Measurements from ENCODE around the gene COL6A2. TPM values are rescaled to one million over a fixed set of nuclear protein-coding genes. Genes with fewer than 3 reads are reported as not detected.

Gene COL6A2
- total RNA-seq, 1 experiment from 2014 or later, result 87.0 TPM

DNA sequence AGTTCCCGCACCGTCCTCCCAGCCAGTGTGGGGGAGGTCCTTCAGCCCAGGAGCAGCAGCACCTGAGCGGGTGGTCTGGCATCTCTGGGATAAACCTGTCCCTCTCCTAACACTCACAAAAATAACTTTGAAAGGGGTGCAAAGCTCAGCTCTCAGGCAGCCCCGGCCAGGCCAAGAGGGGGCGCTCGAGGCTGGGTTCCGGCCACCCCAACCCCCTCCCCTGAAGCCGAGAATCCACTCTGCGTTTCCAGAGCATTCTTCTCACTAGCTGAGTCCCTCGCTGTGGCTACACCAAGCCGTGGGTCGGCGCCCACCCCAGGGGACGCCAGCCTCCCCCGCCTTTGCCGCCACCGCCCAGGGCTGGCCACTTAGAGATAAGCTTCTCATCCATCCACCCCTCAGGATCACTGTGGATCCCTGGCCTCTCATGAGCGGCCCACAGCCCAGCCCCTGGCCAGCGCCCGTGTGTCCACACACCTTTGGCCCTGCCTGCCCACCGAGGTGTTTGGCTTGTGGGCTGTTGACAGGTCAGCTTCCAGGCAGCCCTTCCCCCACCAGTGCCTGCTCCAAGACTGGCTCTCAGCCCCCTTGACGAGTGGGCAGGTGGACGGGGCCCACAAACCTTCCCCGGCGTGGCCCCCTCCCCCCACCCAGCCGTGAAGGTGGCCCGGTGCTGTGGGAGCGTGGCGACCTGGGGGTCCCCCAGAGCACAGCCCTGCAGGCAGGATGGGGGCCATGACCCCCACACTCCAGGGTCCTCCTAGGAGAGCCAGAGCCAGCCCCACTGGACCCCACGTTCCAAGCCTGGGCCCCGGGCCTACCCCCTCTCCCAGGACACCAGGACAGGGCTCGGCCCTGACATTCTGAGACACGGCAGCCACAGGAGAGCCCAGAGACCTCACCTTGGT, 55.6 kb downstream of the COL6A2 start:
- POLR2A ChIA-PET, result interaction anchor here (1.2 kb wide), 1 partner anchor 10 kb away, joined by 5 read pairs; no protein-coding TSS in a partner anchor
- CTCF ChIA-PET, result interaction anchor here (0.9 to 1.4 kb wide), 7 partner anchors 10 to 486 kb away, joined by 3 to 18 read pairs (median 5); no protein-coding TSS in a partner anchor
- no peaks in the 10 kb centered on the region for H3K9me3 ChIP-seq (ENCODE audit: control insufficient read depth in 1 of 2, insufficient read depth in 1 of 2, low read depth in 1 of 2, low read length in 2 of 2)
- peak; percentile 91 for ATAC-seq
- H3K4me3 ChIP-seq (replicated peaks in 1 of 2; ENCODE audit: low read depth in 1 of 2, low read length in 2 of 2), result no peak overlapping the region
- H2AFZ ChIP-seq (ENCODE audit: low read depth, low read length, poor library complexity, severe bottlenecking), result no peak overlapping the region
- intact Hi-C loops (cut with micrococcal nuclease), result no loop called here
- no TSS peak for BruUV-seq (replicated peaks)
- no peaks in the 10 kb centered on the region for H3K9me2 ChIP-seq (ENCODE audit: insufficient read depth)
- no peaks in the 10 kb centered on the region for H3K36me3 ChIP-seq (ENCODE audit: control insufficient read depth in 1 of 2, insufficient read depth in 2 of 2, low read length in 2 of 2)
- H3K4me2 ChIP-seq (ENCODE audit: low read length), result peak overlapping the region; percentile 41
- no peaks in the 10 kb centered on the region for H4K20me1 ChIP-seq (ENCODE audit: insufficient read depth)
- RAD21 ChIA-PET (ENCODE audit: low non-redundant PET in 1 of 2, low total read pairs in 2 of 2, uncharacterized antibody in 2 of 2, unreplicated experiment in 2 of 2), result no interaction called here
- peaks cover 7 to 8% of the 10 kb centered on the region in 2 experiments; a peak in 3 of 4 replicates for H3K4me1 ChIP-seq (ENCODE audit: control insufficient read depth in 1 of 2, insufficient read depth in 2 of 2, low read length in 2 of 2)
- H3K9ac ChIP-seq (ENCODE audit: low read length), result no peak overlapping the region
- peak overlapping the region; percentile 69; the same call in 1 of the 2 replicates for H3K27ac ChIP-seq (ENCODE audit: low read depth, low read length)
- TF ChIP-seq, protein P1, sequence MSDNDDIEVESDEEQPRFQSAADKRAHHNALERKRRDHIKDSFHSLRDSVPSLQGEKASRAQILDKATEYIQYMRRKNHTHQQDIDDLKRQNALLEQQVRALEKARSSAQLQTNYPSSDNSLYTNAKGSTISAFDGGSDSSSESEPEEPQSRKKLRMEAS (IDR thresholded peaks at IDR 0.05), result no peak
- TF ChIP-seq, protein P2, sequence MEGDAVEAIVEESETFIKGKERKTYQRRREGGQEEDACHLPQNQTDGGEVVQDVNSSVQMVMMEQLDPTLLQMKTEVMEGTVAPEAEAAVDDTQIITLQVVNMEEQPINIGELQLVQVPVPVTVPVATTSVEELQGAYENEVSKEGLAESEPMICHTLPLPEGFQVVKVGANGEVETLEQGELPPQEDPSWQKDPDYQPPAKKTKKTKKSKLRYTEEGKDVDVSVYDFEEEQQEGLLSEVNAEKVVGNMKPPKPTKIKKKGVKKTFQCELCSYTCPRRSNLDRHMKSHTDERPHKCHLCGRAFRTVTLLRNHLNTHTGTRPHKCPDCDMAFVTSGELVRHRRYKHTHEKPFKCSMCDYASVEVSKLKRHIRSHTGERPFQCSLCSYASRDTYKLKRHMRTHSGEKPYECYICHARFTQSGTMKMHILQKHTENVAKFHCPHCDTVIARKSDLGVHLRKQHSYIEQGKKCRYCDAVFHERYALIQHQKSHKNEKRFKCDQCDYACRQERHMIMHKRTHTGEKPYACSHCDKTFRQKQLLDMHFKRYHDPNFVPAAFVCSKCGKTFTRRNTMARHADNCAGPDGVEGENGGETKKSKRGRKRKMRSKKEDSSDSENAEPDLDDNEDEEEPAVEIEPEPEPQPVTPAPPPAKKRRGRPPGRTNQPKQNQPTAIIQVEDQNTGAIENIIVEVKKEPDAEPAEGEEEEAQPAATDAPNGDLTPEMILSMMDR (IDR thresholded peaks at IDR 0.05 in 2 of 3, conservative IDR thresholded peaks at IDR 0.05 in 1 of 3; ENCODE audit: borderline replicate concordance in 1 of 3, insufficient read depth in 1 of 3, low read depth in 2 of 3, low read length in 2 of 3), result peak in 2 of 3 experiments; percentile 85 to 96; a peak in 4 of 6 replicates
- H3K79me2 ChIP-seq (ENCODE audit: insufficient read depth, low read length), result no peaks in the 10 kb centered on the region
- no peak for DNase-seq (ENCODE audit: low read depth, low spot score)
- H3K27me3 ChIP-seq (ENCODE audit: insufficient read depth, low read length), result no peaks in the 10 kb centered on the region

Measured in HCT116 (cell line).